PC-3 (cell line): ENCODE results near the gene NTF3. TPM values are rescaled to one million over a fixed set of nuclear protein-coding genes. Genes with fewer than 3 reads are reported as not detected.

Source experiments
- ATAC-seq: fragments of 200-7000 bp; cut with Tn5 transposase; 2 replicates; pipeline ENCODE4 v1.9.1; 2020; ENCODE audit warnings: mild to moderate bottlenecking, moderate library complexity
- BruUV-seq: library from RNA; stranded (reverse); fragments of 400-500 nt; replicated peaks from 2 replicates; lab custom pipeline; 2021; lab: Mats Ljungman, UMichigan
- CTCF ChIA-PET: fragments of 300-600 bp; sonication (Branson Sonifier 250); formaldehyde crosslinking; loops from one replicate; lab custom pipeline; 2022; ENCODE audit warnings: antibody characterized with exemption; lab: Charles Lee
- POLR2A ChIA-PET: fragments of 300-600 bp; sonication (Branson Sonifier 250); formaldehyde crosslinking; loops from one replicate; lab custom pipeline; 2022; ENCODE audit warnings: antibody characterized with exemption; ENCODE audit not compliant: unreplicated experiment; lab: Charles Lee
- DNase-seq: peaks from one replicate; pipeline ENCODE4 v3.0.0-alpha.2; 2015
- H2AFZ ChIP-seq: fragments of 300-600 bp; sonication (generic); 2 replicates; pipeline ENCODE4 v1.6.0; 2016; ENCODE audit warnings: antibody characterized with exemption, low read length
- H3F3A ChIP-seq: fragments of 300-600 bp; sonication (generic); one replicate; pipeline ENCODE4 v1.6.0; 2017; ENCODE audit warnings: antibody characterized with exemption, low read length, control low read depth, mild to moderate bottlenecking; ENCODE audit not compliant: unreplicated experiment
- H3K27ac ChIP-seq: fragments of 300-600 bp; sonication (generic); 2 replicates; pipeline ENCODE4 v1.5.1; 2016; ENCODE audit warnings: mild to moderate bottlenecking, low read length
- H3K27me3 ChIP-seq: fragments of 300-600 bp; sonication (generic); 2 replicates; pipeline ENCODE4 v1.6.1; 2016; ENCODE audit warnings: low read length, mixed read lengths
- H3K36me3 ChIP-seq: fragments of 300-600 bp; sonication (generic); 2 replicates; pipeline ENCODE4 v1.6.1; 2016; ENCODE audit warnings: low read depth, mixed run types, low read length, mixed read lengths
- H3K4me1 ChIP-seq: fragments of 300-600 bp; sonication (generic); 2 replicates; pipeline ENCODE4 v1.5.1; 2016; ENCODE audit warnings: low read length; ENCODE audit not compliant: insufficient read depth
- H3K4me2 ChIP-seq: fragments of 300-600 bp; sonication (generic); 2 replicates; pipeline ENCODE4 v1.6.0; 2016; ENCODE audit warnings: low read length
- H3K4me3 ChIP-seq: fragments of 300-600 bp; sonication (generic); 2 replicates; pipeline ENCODE4 v1.5.1; 2016; ENCODE audit warnings: mild to moderate bottlenecking, low read length, mixed read lengths
- H3K79me2 ChIP-seq: fragments of 300-600 bp; sonication (generic); 2 replicates; pipeline ENCODE4 v1.6.1; 2017; ENCODE audit warnings: low read length, mixed read lengths
- H3K9ac ChIP-seq: fragments of 300-600 bp; sonication (generic); 2 replicates; pipeline ENCODE4 v1.6.0; 2016; ENCODE audit warnings: mild to moderate bottlenecking, low read length
- H3K9me2 ChIP-seq: fragments of 300-600 bp; sonication (generic); replicated peaks from 2 replicates; pipeline ENCODE4 v1.6.1; 2016; ENCODE audit warnings: mixed run types, low read length, mixed read lengths
- H3K9me3 ChIP-seq: fragments of 300-600 bp; sonication (generic); 2 replicates; pipeline ENCODE4 v1.6.1; 2016; ENCODE audit warnings: low read length, mixed read lengths
- H4K20me1 ChIP-seq: fragments of 300-600 bp; sonication (generic); 2 replicates; pipeline ENCODE4 v1.6.1; 2016; ENCODE audit warnings: low read length, mixed read lengths
- EZH2 ChIP-seq: fragments of 300-600 bp; sonication (generic); IDR thresholded peaks from one replicate; pipeline ENCODE4 v1.6.1; 2017; ENCODE audit warnings: antibody characterized with exemption, mild to moderate bottlenecking, low read length; ENCODE audit not compliant: unreplicated experiment
- EZH2phosphoT487 ChIP-seq: fragments of 300-600 bp; sonication (generic); IDR thresholded peaks from 2 replicates; pipeline ENCODE4 v1.6.1; 2018; ENCODE audit warnings: mild to moderate bottlenecking, antibody characterized with exemption, low read length, borderline replicate concordance
- intact Hi-C: fragments of 100-400 bp; cut with micrococcal nuclease; formaldehyde crosslinking; loops from 2 replicates; pipeline ENCODE4 v1.9.0; 2023
- total RNA-seq: library from RNA; depleted of rRNA; stranded (reverse); fragments of >200 nt; gene quantifications from 2 replicates; pipeline ENCODE4 v1.2.3, GENCODE V29; 2014
- TF ChIP-seq, protein P1 (sequence below): fragments of 300-600 bp; sonication (generic); conservative IDR thresholded peaks from 2 replicates; pipeline ENCODE4 v1.5.1; 2017; ENCODE audit warnings: antibody characterized with exemption, low read depth, mild to moderate bottlenecking, low read length

Gene NTF3
- total RNA-seq, 1 experiment from 2014 or later: not detected

DNA sequence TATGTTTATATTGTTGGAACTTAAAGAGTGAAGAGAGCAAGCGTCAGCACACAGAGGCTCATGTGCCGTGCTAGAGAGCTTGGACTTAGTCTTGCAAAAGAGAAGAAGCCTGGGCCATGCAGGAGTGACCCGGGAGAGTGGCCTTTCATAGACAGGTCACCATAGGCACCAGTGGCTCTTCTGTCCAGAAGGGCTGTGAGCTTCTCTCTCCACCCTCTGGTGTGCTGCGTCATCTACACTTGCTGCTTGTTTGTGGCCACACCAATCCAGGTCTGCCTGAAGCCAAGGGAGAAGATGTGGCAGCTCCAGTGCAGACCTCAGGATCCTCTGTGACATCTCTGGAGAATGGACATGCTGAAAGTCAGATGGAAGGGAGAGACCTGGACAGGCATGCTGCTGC lies 74.4 kb downstream of the NTF3 start:
- Histone ChIP-seq H2AFZ (no peak overlapping the region), H3K9me2 (no peaks in the 10 kb centered on the region), H3K4me3 (no peak overlapping the region), H3K4me2 (no peak overlapping the region), H3K9ac (no peak overlapping the region), H3K79me2 (no peaks in the 10 kb centered on the region), H3K4me1 (no peaks in the 10 kb centered on the region), H4K20me1 (no peaks in the 10 kb centered on the region), H3K27me3 (no peaks in the 10 kb centered on the region), H3F3A (no peaks in the 10 kb centered on the region), H3K27ac (no peak overlapping the region), H3K36me3 (no peaks in the 10 kb centered on the region), H3K9me3 (no peaks in the 10 kb centered on the region)
- no TSS peak for BruUV-seq
- DNase-seq (no peak), ATAC-seq (no peak)
- no peak for TF ChIP-seq EZH2phosphoT487
- TF ChIP-seq EZH2: no peak
- TF ChIP-seq, protein P1, sequence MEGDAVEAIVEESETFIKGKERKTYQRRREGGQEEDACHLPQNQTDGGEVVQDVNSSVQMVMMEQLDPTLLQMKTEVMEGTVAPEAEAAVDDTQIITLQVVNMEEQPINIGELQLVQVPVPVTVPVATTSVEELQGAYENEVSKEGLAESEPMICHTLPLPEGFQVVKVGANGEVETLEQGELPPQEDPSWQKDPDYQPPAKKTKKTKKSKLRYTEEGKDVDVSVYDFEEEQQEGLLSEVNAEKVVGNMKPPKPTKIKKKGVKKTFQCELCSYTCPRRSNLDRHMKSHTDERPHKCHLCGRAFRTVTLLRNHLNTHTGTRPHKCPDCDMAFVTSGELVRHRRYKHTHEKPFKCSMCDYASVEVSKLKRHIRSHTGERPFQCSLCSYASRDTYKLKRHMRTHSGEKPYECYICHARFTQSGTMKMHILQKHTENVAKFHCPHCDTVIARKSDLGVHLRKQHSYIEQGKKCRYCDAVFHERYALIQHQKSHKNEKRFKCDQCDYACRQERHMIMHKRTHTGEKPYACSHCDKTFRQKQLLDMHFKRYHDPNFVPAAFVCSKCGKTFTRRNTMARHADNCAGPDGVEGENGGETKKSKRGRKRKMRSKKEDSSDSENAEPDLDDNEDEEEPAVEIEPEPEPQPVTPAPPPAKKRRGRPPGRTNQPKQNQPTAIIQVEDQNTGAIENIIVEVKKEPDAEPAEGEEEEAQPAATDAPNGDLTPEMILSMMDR: no peak
- ChIA-PET POLR2A (no interaction called here), CTCF (no interaction called here)
- intact Hi-C loops: no loop called here

DNA sequence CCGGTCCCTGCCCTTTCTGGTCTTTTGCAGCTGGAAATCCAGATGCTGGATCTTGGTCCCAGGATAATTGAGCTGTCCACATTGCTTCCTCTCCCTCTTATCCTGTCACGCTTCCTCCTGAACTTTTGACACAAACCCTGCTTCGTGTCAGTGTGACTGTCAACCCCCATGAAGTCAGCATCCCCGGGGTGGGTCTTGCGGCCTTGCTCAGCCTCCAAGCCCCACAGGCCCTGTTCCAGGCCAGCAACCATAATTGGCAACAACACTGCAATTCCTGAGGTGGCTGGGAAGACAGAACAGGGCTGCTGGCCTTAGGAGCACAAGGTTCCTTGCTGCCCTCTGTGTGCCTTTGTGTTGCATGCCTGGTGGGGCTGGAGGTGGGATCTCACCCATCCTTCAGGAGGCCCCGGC lies 74.9 kb downstream of the NTF3 start:
- Histone ChIP-seq H3K27ac (no peak overlapping the region), H4K20me1 (no peaks in the 10 kb centered on the region), H3K27me3 (no peaks in the 10 kb centered on the region), H3K9me2 (no peaks in the 10 kb centered on the region), H3K36me3 (no peaks in the 10 kb centered on the region), H3F3A (no peaks in the 10 kb centered on the region), H3K9me3 (no peaks in the 10 kb centered on the region), H2AFZ (no peak overlapping the region), H3K4me2 (no peak overlapping the region), H3K79me2 (no peaks in the 10 kb centered on the region), H3K4me3 (no peak overlapping the region), H3K4me1 (no peaks in the 10 kb centered on the region), H3K9ac (no peak overlapping the region)
- no peak for ATAC-seq
- TF ChIP-seq EZH2phosphoT487 (no peak), EZH2 (no peak)
- TF ChIP-seq, protein P1: no peak
- DNase-seq: no peak
- POLR2A ChIA-PET: no interaction called here
- CTCF ChIA-PET: no interaction called here
- no TSS peak for BruUV-seq
- intact Hi-C loops: no loop called here

DNA sequence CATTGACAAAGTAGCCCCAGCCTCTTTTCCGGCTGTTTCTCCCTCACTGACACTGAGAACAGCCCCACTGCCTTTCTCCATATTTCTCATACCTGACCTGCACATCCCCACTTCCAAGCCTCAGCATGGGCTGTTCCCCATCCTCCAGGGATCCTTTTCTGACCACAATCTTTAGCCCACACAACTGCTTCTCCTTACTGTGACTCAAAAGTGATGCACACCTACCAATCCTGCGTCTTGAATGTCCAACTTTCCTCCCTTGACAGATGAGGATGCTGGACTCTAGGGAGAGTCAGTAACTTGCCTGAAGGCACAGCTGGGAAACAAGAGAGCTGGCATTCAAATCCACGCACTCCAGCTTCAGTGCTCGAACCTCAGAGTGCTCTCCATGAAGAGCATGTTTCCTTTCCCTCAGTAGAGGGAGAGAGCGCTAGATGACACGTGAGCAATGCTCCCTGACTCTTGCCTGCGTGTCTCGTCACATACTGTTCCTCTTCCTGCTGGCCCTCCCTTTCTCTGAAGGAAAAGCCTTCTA lies 75.6 kb downstream of the NTF3 start:
- intact Hi-C loops: no loop called here
- Histone ChIP-seq H3K4me2 (no peak overlapping the region), H3K79me2 (no peaks in the 10 kb centered on the region), H3K9me2 (no peaks in the 10 kb centered on the region), H3K9ac (no peak overlapping the region), H3K27ac (no peak overlapping the region), H3K36me3 (no peaks in the 10 kb centered on the region), H3K27me3 (no peaks in the 10 kb centered on the region), H3K4me1 (no peaks in the 10 kb centered on the region), H3K9me3 (no peaks in the 10 kb centered on the region), H3K4me3 (no peak overlapping the region), H4K20me1 (no peaks in the 10 kb centered on the region), H3F3A (no peaks in the 10 kb centered on the region), H2AFZ (no peak overlapping the region)
- no TSS peak for BruUV-seq
- ATAC-seq: no peak
- TF ChIP-seq EZH2 (no peak), EZH2phosphoT487 (no peak)
- TF ChIP-seq, protein P1: no peak
- ChIA-PET POLR2A (no interaction called here), CTCF (no interaction called here)
- DNase-seq: no peak
